PC-9 (cell line): ENCODE results near the gene PDE4B.

Experiments
- CTCF ChIP-seq: fragments of 200-600 bp; sonication (generic); conservative IDR thresholded peaks from 2 replicates; pipeline ENCODE4 v1.6.1; 2017; ENCODE audit warnings: mixed run types, antibody characterized with exemption, mild to moderate bottlenecking, moderate library complexity
- EZH2 ChIP-seq: fragments of 200-600 bp; sonication (generic); IDR thresholded peaks from 2 replicates; pipeline ENCODE4 v1.8.0; 2017; ENCODE audit warnings: antibody characterized with exemption, low read depth

- TF ChIP-seq CTCF (no peak), EZH2 (no peak)
Observed at GRCh38 chr1:66266350-66266749, 473.7 kb downstream of the PDE4B start.
